SK-N-SH (cell line): ENCODE results near the gene NDUFB4. TPM values are rescaled to one million over a fixed set of nuclear protein-coding genes. Genes with fewer than 3 reads are reported as not detected.
A peak's percentile ranks its signal among the peaks of the same experiment; 100 is the strongest.

Experiments
- CTCF ChIA-PET: fragments of 300-600, 350-600 bp; formaldehyde crosslinking; extraction: SDS; loops from one replicate; lab custom pipeline; 2021; lab: Yijun Ruan, JAX
- POLR2A ChIA-PET: fragments of 350-600 bp; sonication (Branson Sonifier 250); formaldehyde crosslinking; extraction: SDS; loops from one replicate; lab custom pipeline; 2020; ENCODE audit warnings: antibody characterized with exemption, inconsistent platforms; lab: Yijun Ruan, JAX
- DNase-seq: peaks from one replicate; pipeline ENCODE4 v3.0.0; 2012
- H2AFZ ChIP-seq: fragments of 200-600 bp; sonication (generic); 2 replicates; pipeline ENCODE4 v1.8.1; 2016; ENCODE audit warnings: antibody characterized with exemption, mild to moderate bottlenecking, low read depth
- H3F3A ChIP-seq: fragments of 200-600 bp; sonication (generic); replicated peaks from 2 replicates; pipeline ENCODE3; 2016; ENCODE audit warnings: antibody characterized with exemption, mild to moderate bottlenecking; ENCODE audit not compliant: insufficient read depth
- H3K27ac ChIP-seq, 2 experiments: fragments of 200-500 bp in 1 of 2; fragments of 200-600 bp in 1 of 2; sonication (Bioruptor generic) in 1 of 2; sonication (generic), shearing (Covaris generic) in 1 of 2; 2 replicates each; pipeline versions ENCODE4 v1.5.1 to v1.6.1; 2014 to 2016; ENCODE audit warnings: low read depth in 2 of 2, inconsistent platforms in 1 of 2, low read length in 1 of 2, mild to moderate bottlenecking in 1 of 2, mixed read lengths in 1 of 2
- H3K27me3 ChIP-seq: fragments of 200-600 bp; sonication (generic), shearing (Covaris generic); 2 replicates; pipeline ENCODE4 v1.6.1; 2016; ENCODE audit warnings: mixed run types; ENCODE audit not compliant: insufficient read depth
- H3K36me3 ChIP-seq, 2 experiments: fragments of 200-500 bp in 1 of 2; fragments of 200-600 bp in 1 of 2; sonication (Bioruptor generic) in 1 of 2; sonication (generic) in 1 of 2; replicated peaks in 1 of 2; 2 replicates each; pipeline versions ENCODE3 to v1.5.1; 2014 to 2016; ENCODE audit warnings: low read length in 1 of 2, mild to moderate bottlenecking in 1 of 2; ENCODE audit not compliant: insufficient read depth in 2 of 2, control insufficient read depth in 1 of 2
- H3K4me1 ChIP-seq, 2 experiments: fragments of 200-500 bp in 1 of 2; fragments of 200-600 bp in 1 of 2; sonication (Bioruptor generic) in 1 of 2; sonication (generic), shearing (Covaris generic) in 1 of 2; 2 replicates each; pipeline versions ENCODE4 v1.5.1 to v1.6.1; 2014 to 2016; ENCODE audit warnings: low read depth in 1 of 2, low read length in 1 of 2, mixed run types in 1 of 2; ENCODE audit not compliant: insufficient read depth in 2 of 2, control insufficient read depth in 1 of 2
- H3K4me2 ChIP-seq: fragments of 200-600 bp; sonication (generic), shearing (Covaris generic); 2 replicates; pipeline ENCODE4 v1.6.1; 2017; ENCODE audit warnings: mixed run types
- H3K4me3 ChIP-seq, 2 experiments: fragments of 200-500 bp in 1 of 2; fragments of 200-600 bp in 1 of 2; sonication (Bioruptor generic) in 1 of 2; sonication (generic), shearing (Covaris generic) in 1 of 2; 2 replicates each; pipeline versions ENCODE4 v1.5.1 to v1.8.1; 2014 to 2016; ENCODE audit warnings: low read depth in 2 of 2, inconsistent platforms in 1 of 2, low read length in 1 of 2, mild to moderate bottlenecking in 1 of 2, mixed read lengths in 1 of 2, moderate library complexity in 1 of 2
- H3K79me2 ChIP-seq: fragments of 200-600 bp; sonication (generic); 2 replicates; pipeline ENCODE4 v1.8.1; 2017; ENCODE audit warnings: mild to moderate bottlenecking; ENCODE audit not compliant: insufficient read depth
- H3K9ac ChIP-seq: fragments of 200-600 bp; sonication (generic); 2 replicates; pipeline ENCODE4 v1.6.1; 2017; ENCODE audit warnings: mixed run types
- H3K9me2 ChIP-seq: fragments of 200-600 bp; sonication (generic); 2 replicates; pipeline ENCODE4 v1.6.1; 2017; ENCODE audit warnings: mixed run types
- H3K9me3 ChIP-seq: fragments of 200-600 bp; sonication (generic); 2 replicates; pipeline ENCODE4 v1.6.1; 2017; ENCODE audit warnings: mixed run types, mild to moderate bottlenecking, moderate library complexity
- H4K20me1 ChIP-seq: fragments of 200-600 bp; sonication (generic); 2 replicates; pipeline ENCODE4 v1.6.1; 2017; ENCODE audit warnings: mild to moderate bottlenecking, mixed run types; ENCODE audit not compliant: insufficient read depth
- CHD2 ChIP-seq: fragments of 150-350 bp; IDR thresholded peaks from 2 replicates; pipeline ENCODE4 v1.6.1; 2018; ENCODE audit warnings: low read length; ENCODE audit not compliant: partially characterized antibody
- EP300 ChIP-seq, 2 experiments: IDR thresholded peaks; 2 replicates each; pipeline versions ENCODE4 v1.4.0 to v1.6.1; 2012; ENCODE audit warnings: borderline replicate concordance in 1 of 2, low read depth in 1 of 2, low read length in 1 of 2
- EZH2phosphoT487 ChIP-seq: fragments of 200-600 bp; sonication (generic); IDR thresholded peaks from 2 replicates; pipeline ENCODE4 v1.6.1; 2017; ENCODE audit warnings: low read depth, mixed run types, mild to moderate bottlenecking, antibody characterized with exemption, moderate library complexity, borderline replicate concordance
- FOSL2 ChIP-seq: IDR thresholded peaks from 2 replicates; pipeline ENCODE4 v1.4.0; 2012; ENCODE audit warnings: low read depth, mild to moderate bottlenecking, moderate library complexity, borderline replicate concordance
- FOXJ3 ChIP-seq: sonication (generic); formaldehyde crosslinking; IDR thresholded peaks from 2 replicates; pipeline ENCODE4 v1.5.1; 2020; ENCODE audit warnings: mild to moderate bottlenecking, missing genetic modification reagents
- FOXM1 ChIP-seq: IDR thresholded peaks from 2 replicates; pipeline ENCODE4 v1.4.0; 2012; ENCODE audit warnings: low read depth, mild to moderate bottlenecking
- GATA2 ChIP-seq: sonication (generic); formaldehyde crosslinking; IDR thresholded peaks from 2 replicates; pipeline ENCODE4 v1.5.0; 2020; ENCODE audit warnings: mild to moderate bottlenecking, missing genetic modification reagents
- MXI1 ChIP-seq: IDR thresholded peaks from 2 replicates; pipeline ENCODE4 v1.6.1; 2012; ENCODE audit warnings: mild to moderate bottlenecking, low read depth, low read length, improper control_type of control experiment
- NFIC ChIP-seq: IDR thresholded peaks from 2 replicates; pipeline ENCODE4 v1.4.0; 2012; ENCODE audit warnings: borderline replicate concordance
- NRF1 ChIP-seq: IDR thresholded peaks from 2 replicates; pipeline ENCODE4 v1.6.1; 2012; ENCODE audit warnings: low read depth, mild to moderate bottlenecking, low read length
- PBX3 ChIP-seq: IDR thresholded peaks from 2 replicates; pipeline ENCODE4; 2012
- RAD21 ChIP-seq: IDR thresholded peaks from 2 replicates; pipeline ENCODE4 v1.6.1; 2012; ENCODE audit warnings: mild to moderate bottlenecking, low read length
- RCOR1 ChIP-seq: fragments of 150-350 bp; IDR thresholded peaks from 2 replicates; pipeline ENCODE4 v1.6.1; 2017; ENCODE audit warnings: antibody characterized with exemption, low read length
- RFX5 ChIP-seq: IDR thresholded peaks from 2 replicates; pipeline ENCODE4 v1.6.1; 2012; ENCODE audit warnings: mild to moderate bottlenecking, improper control_type of control experiment, low read length
- SIN3A ChIP-seq: IDR thresholded peaks from 2 replicates; pipeline ENCODE4 v1.6.1; 2012; ENCODE audit warnings: low read depth, mild to moderate bottlenecking, low read length, moderate library complexity, borderline replicate concordance
- SMC3 ChIP-seq: IDR thresholded peaks from 2 replicates; pipeline ENCODE4 v1.6.1; 2012; ENCODE audit warnings: low read depth, low read length, improper control_type of control experiment
- TAF1 ChIP-seq: IDR thresholded peaks from 2 replicates; pipeline ENCODE4 v1.6.1; 2012; ENCODE audit warnings: low read depth, mild to moderate bottlenecking, low read length, moderate library complexity, borderline replicate concordance
- TEAD4 ChIP-seq: IDR thresholded peaks from 2 replicates; pipeline ENCODE4 v1.4.0; 2012; ENCODE audit warnings: mild to moderate bottlenecking, borderline replicate concordance; ENCODE audit not compliant: insufficient read depth
- ZBTB33 ChIP-seq: IDR thresholded peaks from 2 replicates; pipeline ENCODE4 v1.4.0; 2012; ENCODE audit warnings: low read depth, borderline replicate concordance
- WGBS: methylation state at CpG from one replicate; pipeline ENCODE4 v1.1.6; 2017; ENCODE audit warnings: low lambda C conversion rate; 5-methylcytosine and 5-hydroxymethylcytosine counted together
- polyA plus RNA-seq, 3 experiments: library from polyadenylated mRNA; depleted of rRNA; stranded (reverse); fragments of >200 nt; gene quantifications; 2 replicates each; pipeline ENCODE4 v1.2.3, GENCODE V29; 2012
- TF ChIP-seq, protein P1 (sequence below): IDR thresholded peaks from 2 replicates; pipeline ENCODE4 v1.4.0; 2012; ENCODE audit warnings: low read depth, borderline replicate concordance
- TF ChIP-seq, protein P2 (sequence below): fragments of 200-600 bp; sonication (generic); IDR thresholded peaks from 2 replicates; pipeline ENCODE4 v1.6.1; 2017; ENCODE audit warnings: antibody characterized with exemption, mild to moderate bottlenecking, moderate library complexity
- TF ChIP-seq, protein P3 (sequence below): IDR thresholded peaks from 2 replicates; pipeline ENCODE4 v1.4.0; 2012; ENCODE audit warnings: low read depth

NDUFB4 gene
- polyA plus RNA-seq, 1 of the 3 experiments (the other 2 are of a cell fraction) = 332 TPM

DNA sequence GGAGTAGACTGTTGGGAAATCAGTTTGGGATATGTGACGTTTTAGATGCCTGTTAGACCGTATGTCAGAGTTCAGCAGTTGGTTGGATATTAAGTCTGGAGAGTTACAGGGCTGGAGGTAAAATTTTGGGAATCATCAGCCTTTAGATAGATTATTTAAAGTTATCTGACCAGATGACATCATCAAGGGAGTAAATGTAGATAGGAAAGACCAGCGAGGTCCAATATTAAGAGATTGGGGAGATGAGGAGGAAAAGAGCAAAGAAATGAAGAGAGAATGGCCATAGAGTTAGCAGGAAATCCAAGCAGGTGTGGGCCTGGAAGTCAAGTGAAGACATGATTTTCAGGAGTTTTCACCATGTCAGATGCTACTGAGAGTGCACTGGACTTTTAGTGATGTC is 3.1 kb downstream of the NDUFB4 start (continued):
- TF ChIP-seq PBX3 (no peak), MXI1 (no peak), ZBTB33 (no peak), FOXM1 (no peak), FOSL2 (no peak), NRF1 (no peak), FOXJ3 (CRISPR knock-in tag) (no peak), RAD21 (no peak), CHD2 (no peak), SMC3 (no peak)
- TF ChIP-seq, protein P1, sequence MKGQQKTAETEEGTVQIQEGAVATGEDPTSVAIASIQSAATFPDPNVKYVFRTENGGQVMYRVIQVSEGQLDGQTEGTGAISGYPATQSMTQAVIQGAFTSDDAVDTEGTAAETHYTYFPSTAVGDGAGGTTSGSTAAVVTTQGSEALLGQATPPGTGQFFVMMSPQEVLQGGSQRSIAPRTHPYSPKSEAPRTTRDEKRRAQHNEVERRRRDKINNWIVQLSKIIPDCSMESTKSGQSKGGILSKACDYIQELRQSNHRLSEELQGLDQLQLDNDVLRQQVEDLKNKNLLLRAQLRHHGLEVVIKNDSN = no peak

GRCh38 chr3:120601554-120601953 is 5.4 kb downstream of the NDUFB4 start:
- H2AFZ ChIP-seq = no peak overlapping the region
- no peak overlapping the region for H3K4me3 ChIP-seq
- H3F3A ChIP-seq = peaks cover 5% of the 10 kb centered on the region
- CTCF ChIA-PET = interaction anchor here (1.9 to 4.4 kb wide), 4 partner anchors 34 to 193 kb away, joined by 9 to 16 read pairs (median 10); no protein-coding TSS in a partner anchor
- no peaks in the 10 kb centered on the region for H3K27me3 ChIP-seq
- no peaks in the 10 kb centered on the region for H4K20me1 ChIP-seq
- no peaks in the 10 kb centered on the region for H3K9me2 ChIP-seq
- peaks cover 37 to 58% of the 10 kb centered on the region in 2 experiments for H3K36me3 ChIP-seq
- no peak overlapping the region for H3K4me2 ChIP-seq
- peaks cover 30% of the 10 kb centered on the region for H3K79me2 ChIP-seq
- peak; percentile 59 for DNase-seq
- H3K9me3 ChIP-seq = no peaks in the 10 kb centered on the region
- H3K27ac ChIP-seq = peak overlapping the region in 1 of 2 experiments; percentile 94; a peak in 2 of 4 replicates
- H3K9ac ChIP-seq = no peak overlapping the region
- POLR2A ChIA-PET = interaction anchor here (1.7 kb wide), 1 partner anchor 141 kb away, joined by 5 read pairs; the partner anchor contains the start of genes GTF2E1 and RABL3
- WGBS = 64% methylated on average over 4 of the region's 4 CpGs
- H3K4me1 ChIP-seq = peaks cover 12 to 48% of the 10 kb centered on the region in 2 experiments; a peak in 3 of 4 replicates
- TF ChIP-seq FOXJ3 (CRISPR knock-in tag) (no peak), EP300 (IDR thresholded peaks at IDR 0.05; ENCODE audit: borderline replicate concordance in 1 of 2, low read depth in 1 of 2, low read length in 1 of 2) (peak in 1 of 2 experiments; percentile 89; a peak in 2 of 4 replicates), RCOR1 (peak; percentile 46; the same call in 1 of the 2 replicates), EZH2phosphoT487 (no peak), GATA2 (peak; percentile 72), NFIC (no peak), TAF1 (no peak), SMC3 (no peak), TEAD4 (no peak), RFX5 (no peak), NRF1 (no peak), SIN3A (no peak), RAD21 (no peak), FOSL2 (no peak)
- TF ChIP-seq, protein P1 = no peak
- TF ChIP-seq, protein P2, sequence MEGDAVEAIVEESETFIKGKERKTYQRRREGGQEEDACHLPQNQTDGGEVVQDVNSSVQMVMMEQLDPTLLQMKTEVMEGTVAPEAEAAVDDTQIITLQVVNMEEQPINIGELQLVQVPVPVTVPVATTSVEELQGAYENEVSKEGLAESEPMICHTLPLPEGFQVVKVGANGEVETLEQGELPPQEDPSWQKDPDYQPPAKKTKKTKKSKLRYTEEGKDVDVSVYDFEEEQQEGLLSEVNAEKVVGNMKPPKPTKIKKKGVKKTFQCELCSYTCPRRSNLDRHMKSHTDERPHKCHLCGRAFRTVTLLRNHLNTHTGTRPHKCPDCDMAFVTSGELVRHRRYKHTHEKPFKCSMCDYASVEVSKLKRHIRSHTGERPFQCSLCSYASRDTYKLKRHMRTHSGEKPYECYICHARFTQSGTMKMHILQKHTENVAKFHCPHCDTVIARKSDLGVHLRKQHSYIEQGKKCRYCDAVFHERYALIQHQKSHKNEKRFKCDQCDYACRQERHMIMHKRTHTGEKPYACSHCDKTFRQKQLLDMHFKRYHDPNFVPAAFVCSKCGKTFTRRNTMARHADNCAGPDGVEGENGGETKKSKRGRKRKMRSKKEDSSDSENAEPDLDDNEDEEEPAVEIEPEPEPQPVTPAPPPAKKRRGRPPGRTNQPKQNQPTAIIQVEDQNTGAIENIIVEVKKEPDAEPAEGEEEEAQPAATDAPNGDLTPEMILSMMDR = no peak
- TF ChIP-seq, protein P3, sequence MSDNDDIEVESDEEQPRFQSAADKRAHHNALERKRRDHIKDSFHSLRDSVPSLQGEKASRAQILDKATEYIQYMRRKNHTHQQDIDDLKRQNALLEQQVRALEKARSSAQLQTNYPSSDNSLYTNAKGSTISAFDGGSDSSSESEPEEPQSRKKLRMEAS = no peak
